GM23338 (cell line): ENCODE results near the gene CCDC124. TPM values are rescaled to one million over a fixed set of nuclear protein-coding genes. Genes with fewer than 3 reads are reported as not detected.

Source experiments
- ATAC-seq: fragments of 200-7000 bp; cut with Tn5 transposase; 3 replicates; pipeline ENCODE4 v1.9.1; 2020
- DNase-seq: peaks from one replicate; pipeline ENCODE4 v3.0.0-alpha.2; 2015; ENCODE audit warnings: low spot score
- H2AFZ ChIP-seq: fragments of 200-600 bp; sonication (generic); 2 replicates; pipeline ENCODE4 v1.8.0; 2016; ENCODE audit warnings: antibody characterized with exemption, mild to moderate bottlenecking, moderate library complexity
- H3F3A ChIP-seq: fragments of 200-600 bp; sonication (generic); replicated peaks from 2 replicates; pipeline ENCODE4 v1.8.0; 2017; ENCODE audit warnings: antibody characterized with exemption, mixed run types, low read depth
- H3K27ac ChIP-seq: fragments of 200-600 bp; sonication (generic); 2 replicates; pipeline ENCODE4 v1.6.1; 2016; ENCODE audit warnings: low read depth
- H3K27me3 ChIP-seq: fragments of 200-600 bp; sonication (generic); 2 replicates; pipeline ENCODE4 v1.8.0; 2016; ENCODE audit warnings: mild to moderate bottlenecking, mixed run types, moderate library complexity; ENCODE audit not compliant: insufficient read depth
- H3K36me3 ChIP-seq: fragments of 200-600 bp; sonication (generic); 2 replicates; pipeline ENCODE4 v1.8.0; 2016; ENCODE audit warnings: mild to moderate bottlenecking; ENCODE audit not compliant: insufficient read depth
- H3K4me1 ChIP-seq: fragments of 200-600 bp; sonication (generic); 2 replicates; pipeline ENCODE4 v1.8.0; 2016; ENCODE audit warnings: mild to moderate bottlenecking, moderate library complexity; ENCODE audit not compliant: insufficient read depth
- H3K4me2 ChIP-seq: fragments of 200-600 bp; sonication (generic); 2 replicates; pipeline ENCODE4 v1.7.1; 2017; ENCODE audit warnings: mixed run types
- H3K4me3 ChIP-seq: fragments of 200-600 bp; sonication (generic); 2 replicates; pipeline ENCODE4 v1.6.1; 2016; ENCODE audit warnings: mixed run types
- H3K79me2 ChIP-seq: fragments of 200-600 bp; sonication (generic); replicated peaks from 2 replicates; pipeline ENCODE4 v1.8.0; 2017; ENCODE audit warnings: mild to moderate bottlenecking; ENCODE audit not compliant: insufficient read depth
- H3K9me2 ChIP-seq: fragments of 200-600 bp; sonication (generic); 2 replicates; pipeline ENCODE4 v1.8.0; 2017; ENCODE audit not compliant: insufficient read depth
- H4K20me1 ChIP-seq: fragments of 200-600 bp; sonication (generic); replicated peaks from 2 replicates; pipeline ENCODE4 v1.8.0; 2017; ENCODE audit warnings: mild to moderate bottlenecking; ENCODE audit not compliant: insufficient read depth
- H3K27ac Mint-ChIP-seq: 2 replicates; pipeline ENCODE4 v1.8.0; 2020; ENCODE audit warnings: inconsistent platforms, mild to moderate bottlenecking, moderate library complexity, mixed read lengths
- H3K27me3 Mint-ChIP-seq: 3 replicates; pipeline ENCODE4 v1.8.0; 2022; ENCODE audit warnings: low read depth, mild to moderate bottlenecking, moderate library complexity, mixed read lengths, inconsistent platforms; ENCODE audit not compliant: insufficient read depth, poor library complexity
- H3K36me3 Mint-ChIP-seq: 3 replicates; pipeline ENCODE4 v1.8.0; 2021; ENCODE audit warnings: low read depth, mild to moderate bottlenecking, inconsistent platforms, moderate library complexity, mixed read lengths
- H3K4me1 Mint-ChIP-seq: 3 replicates; pipeline ENCODE4 v1.8.0; 2020; ENCODE audit warnings: mild to moderate bottlenecking, inconsistent platforms, mixed read lengths
- H3K4me3 Mint-ChIP-seq: 3 replicates; pipeline ENCODE4 v1.8.0; 2021; ENCODE audit warnings: moderate library complexity, mild to moderate bottlenecking, inconsistent platforms, mixed read lengths
- H3K9me3 Mint-ChIP-seq: 3 replicates; pipeline ENCODE4 v1.8.0; 2020; ENCODE audit warnings: moderate library complexity, mild to moderate bottlenecking, inconsistent platforms, mixed read lengths
- CREB1 ChIP-seq: fragments of 250-450 bp; sonication (Bioruptor Pico); IDR thresholded peaks from 2 replicates; pipeline ENCODE4 v1.5.0; 2020; ENCODE audit warnings: low read depth, mild to moderate bottlenecking, moderate library complexity
- ETS1 ChIP-seq: IDR thresholded peaks from 2 replicates; pipeline ENCODE4 v1.6.1; 2016; ENCODE audit warnings: antibody characterized with exemption
- EZH2 ChIP-seq: fragments of 200-600 bp; sonication (generic); IDR thresholded peaks from one replicate; pipeline ENCODE4 v1.8.0; 2017; ENCODE audit warnings: antibody characterized with exemption, mild to moderate bottlenecking, low read depth; ENCODE audit not compliant: unreplicated experiment
- EZH2phosphoT487 ChIP-seq: fragments of 200-600 bp; sonication (generic); IDR thresholded peaks from one replicate; pipeline ENCODE4 v1.8.1; 2018; ENCODE audit warnings: antibody characterized with exemption; ENCODE audit not compliant: unreplicated experiment
- JUNB ChIP-seq: IDR thresholded peaks from one replicate; pipeline ENCODE4 v1.6.1; 2016; ENCODE audit warnings: antibody characterized with exemption; ENCODE audit not compliant: unreplicated experiment
- NANOG ChIP-seq: IDR thresholded peaks from 2 replicates; pipeline ENCODE4 v1.6.1; 2016; ENCODE audit warnings: antibody characterized with exemption, borderline replicate concordance
- POLR2AphosphoS5 ChIP-seq: IDR thresholded peaks from 2 replicates; pipeline ENCODE4 v1.6.1; 2016; ENCODE audit warnings: antibody characterized with exemption, low read depth
- REST ChIP-seq: IDR thresholded peaks from one replicate; pipeline ENCODE4 v1.6.1; 2018; ENCODE audit warnings: antibody characterized with exemption; ENCODE audit not compliant: unreplicated experiment
- STAT1 ChIP-seq: IDR thresholded peaks from one replicate; pipeline ENCODE4 v1.6.1; 2016; ENCODE audit warnings: antibody characterized with exemption; ENCODE audit not compliant: unreplicated experiment
- ZNF114 ChIP-seq: fragments of 250-450 bp; sonication (Bioruptor Pico); IDR thresholded peaks from 2 replicates; pipeline ENCODE4 v1.5.0; 2020; ENCODE audit warnings: mild to moderate bottlenecking, moderate library complexity
- ZNF331 ChIP-seq: fragments of 250-450 bp; sonication (Bioruptor Pico); IDR thresholded peaks from 2 replicates; pipeline ENCODE4 v1.5.0; 2020; ENCODE audit warnings: low read depth, mild to moderate bottlenecking, moderate library complexity
- polyA plus RNA-seq: library from polyadenylated mRNA; unstranded; fragments of >200 nt; fragmentation: Nextera tagmentation; extraction: Ambion mirVana; gene quantifications from 2 replicates; pipeline ENCODE4 v1.2.1, GENCODE V29; 2016
- total RNA-seq: library from RNA; depleted of rRNA; stranded (reverse); fragments of >200 nt; shearing (Covaris generic); gene quantifications from 2 replicates; pipeline ENCODE4 v1.2.3, GENCODE V29; 2014
- TF ChIP-seq, protein P1 (sequence below), 2 experiments: fragments of 200-600 bp in 1 of 2; sonication (generic) in 1 of 2; conservative IDR thresholded peaks; 2 replicates each; pipeline versions ENCODE4 v1.5.1 to v1.6.1; 2016 to 2017; ENCODE audit warnings: antibody characterized with exemption in 2 of 2, low read depth in 2 of 2, mild to moderate bottlenecking in 2 of 2, moderate library complexity in 1 of 2
- TF ChIP-seq, protein P2 (sequence below): fragments of 250-450 bp; sonication (Bioruptor Pico); IDR thresholded peaks from 2 replicates; pipeline ENCODE4 v1.5.0; 2020; ENCODE audit warnings: mild to moderate bottlenecking, moderate library complexity

The CCDC124 gene
- total and polyA plus RNA-seq, 2 experiments from 2014 or later: 56.0 to 182 TPM

GRCh38 chr19:17937371-17937900 lies 4.6 kb downstream of the CCDC124 start:
- H3K79me2 ChIP-seq: peaks cover 10% of the 10 kb centered on the region
- H3F3A ChIP-seq: peaks cover 9% of the 10 kb centered on the region; the same call in 1 of the 2 replicates
- DNase-seq (no peak), ATAC-seq (no peak)
- Mint-ChIP-seq H3K9me3 (no peaks in the 10 kb centered on the region), H3K4me1 (peaks cover 11% of the 10 kb centered on the region), H3K36me3 (peaks cover 14% of the 10 kb centered on the region; the same call in 2 of the 3 replicates), H3K4me3 (no peak overlapping the region), H3K27me3 (peaks cover 18% of the 10 kb centered on the region), H3K27ac (no peak overlapping the region)
- H3K36me3 ChIP-seq: no peaks in the 10 kb centered on the region
- H3K9me2 ChIP-seq: no peaks in the 10 kb centered on the region
- no peaks in the 10 kb centered on the region for H3K4me1 ChIP-seq
- H3K4me2 ChIP-seq: no peak overlapping the region
- no peak for TF ChIP-seq ZNF331
- TF ChIP-seq JUNB: no peak
- TF ChIP-seq, protein P1, sequence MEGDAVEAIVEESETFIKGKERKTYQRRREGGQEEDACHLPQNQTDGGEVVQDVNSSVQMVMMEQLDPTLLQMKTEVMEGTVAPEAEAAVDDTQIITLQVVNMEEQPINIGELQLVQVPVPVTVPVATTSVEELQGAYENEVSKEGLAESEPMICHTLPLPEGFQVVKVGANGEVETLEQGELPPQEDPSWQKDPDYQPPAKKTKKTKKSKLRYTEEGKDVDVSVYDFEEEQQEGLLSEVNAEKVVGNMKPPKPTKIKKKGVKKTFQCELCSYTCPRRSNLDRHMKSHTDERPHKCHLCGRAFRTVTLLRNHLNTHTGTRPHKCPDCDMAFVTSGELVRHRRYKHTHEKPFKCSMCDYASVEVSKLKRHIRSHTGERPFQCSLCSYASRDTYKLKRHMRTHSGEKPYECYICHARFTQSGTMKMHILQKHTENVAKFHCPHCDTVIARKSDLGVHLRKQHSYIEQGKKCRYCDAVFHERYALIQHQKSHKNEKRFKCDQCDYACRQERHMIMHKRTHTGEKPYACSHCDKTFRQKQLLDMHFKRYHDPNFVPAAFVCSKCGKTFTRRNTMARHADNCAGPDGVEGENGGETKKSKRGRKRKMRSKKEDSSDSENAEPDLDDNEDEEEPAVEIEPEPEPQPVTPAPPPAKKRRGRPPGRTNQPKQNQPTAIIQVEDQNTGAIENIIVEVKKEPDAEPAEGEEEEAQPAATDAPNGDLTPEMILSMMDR (conservative IDR thresholded peaks at IDR 0.05; ENCODE audit: low read depth in 2 of 2): no peak
- TF ChIP-seq, protein P2, sequence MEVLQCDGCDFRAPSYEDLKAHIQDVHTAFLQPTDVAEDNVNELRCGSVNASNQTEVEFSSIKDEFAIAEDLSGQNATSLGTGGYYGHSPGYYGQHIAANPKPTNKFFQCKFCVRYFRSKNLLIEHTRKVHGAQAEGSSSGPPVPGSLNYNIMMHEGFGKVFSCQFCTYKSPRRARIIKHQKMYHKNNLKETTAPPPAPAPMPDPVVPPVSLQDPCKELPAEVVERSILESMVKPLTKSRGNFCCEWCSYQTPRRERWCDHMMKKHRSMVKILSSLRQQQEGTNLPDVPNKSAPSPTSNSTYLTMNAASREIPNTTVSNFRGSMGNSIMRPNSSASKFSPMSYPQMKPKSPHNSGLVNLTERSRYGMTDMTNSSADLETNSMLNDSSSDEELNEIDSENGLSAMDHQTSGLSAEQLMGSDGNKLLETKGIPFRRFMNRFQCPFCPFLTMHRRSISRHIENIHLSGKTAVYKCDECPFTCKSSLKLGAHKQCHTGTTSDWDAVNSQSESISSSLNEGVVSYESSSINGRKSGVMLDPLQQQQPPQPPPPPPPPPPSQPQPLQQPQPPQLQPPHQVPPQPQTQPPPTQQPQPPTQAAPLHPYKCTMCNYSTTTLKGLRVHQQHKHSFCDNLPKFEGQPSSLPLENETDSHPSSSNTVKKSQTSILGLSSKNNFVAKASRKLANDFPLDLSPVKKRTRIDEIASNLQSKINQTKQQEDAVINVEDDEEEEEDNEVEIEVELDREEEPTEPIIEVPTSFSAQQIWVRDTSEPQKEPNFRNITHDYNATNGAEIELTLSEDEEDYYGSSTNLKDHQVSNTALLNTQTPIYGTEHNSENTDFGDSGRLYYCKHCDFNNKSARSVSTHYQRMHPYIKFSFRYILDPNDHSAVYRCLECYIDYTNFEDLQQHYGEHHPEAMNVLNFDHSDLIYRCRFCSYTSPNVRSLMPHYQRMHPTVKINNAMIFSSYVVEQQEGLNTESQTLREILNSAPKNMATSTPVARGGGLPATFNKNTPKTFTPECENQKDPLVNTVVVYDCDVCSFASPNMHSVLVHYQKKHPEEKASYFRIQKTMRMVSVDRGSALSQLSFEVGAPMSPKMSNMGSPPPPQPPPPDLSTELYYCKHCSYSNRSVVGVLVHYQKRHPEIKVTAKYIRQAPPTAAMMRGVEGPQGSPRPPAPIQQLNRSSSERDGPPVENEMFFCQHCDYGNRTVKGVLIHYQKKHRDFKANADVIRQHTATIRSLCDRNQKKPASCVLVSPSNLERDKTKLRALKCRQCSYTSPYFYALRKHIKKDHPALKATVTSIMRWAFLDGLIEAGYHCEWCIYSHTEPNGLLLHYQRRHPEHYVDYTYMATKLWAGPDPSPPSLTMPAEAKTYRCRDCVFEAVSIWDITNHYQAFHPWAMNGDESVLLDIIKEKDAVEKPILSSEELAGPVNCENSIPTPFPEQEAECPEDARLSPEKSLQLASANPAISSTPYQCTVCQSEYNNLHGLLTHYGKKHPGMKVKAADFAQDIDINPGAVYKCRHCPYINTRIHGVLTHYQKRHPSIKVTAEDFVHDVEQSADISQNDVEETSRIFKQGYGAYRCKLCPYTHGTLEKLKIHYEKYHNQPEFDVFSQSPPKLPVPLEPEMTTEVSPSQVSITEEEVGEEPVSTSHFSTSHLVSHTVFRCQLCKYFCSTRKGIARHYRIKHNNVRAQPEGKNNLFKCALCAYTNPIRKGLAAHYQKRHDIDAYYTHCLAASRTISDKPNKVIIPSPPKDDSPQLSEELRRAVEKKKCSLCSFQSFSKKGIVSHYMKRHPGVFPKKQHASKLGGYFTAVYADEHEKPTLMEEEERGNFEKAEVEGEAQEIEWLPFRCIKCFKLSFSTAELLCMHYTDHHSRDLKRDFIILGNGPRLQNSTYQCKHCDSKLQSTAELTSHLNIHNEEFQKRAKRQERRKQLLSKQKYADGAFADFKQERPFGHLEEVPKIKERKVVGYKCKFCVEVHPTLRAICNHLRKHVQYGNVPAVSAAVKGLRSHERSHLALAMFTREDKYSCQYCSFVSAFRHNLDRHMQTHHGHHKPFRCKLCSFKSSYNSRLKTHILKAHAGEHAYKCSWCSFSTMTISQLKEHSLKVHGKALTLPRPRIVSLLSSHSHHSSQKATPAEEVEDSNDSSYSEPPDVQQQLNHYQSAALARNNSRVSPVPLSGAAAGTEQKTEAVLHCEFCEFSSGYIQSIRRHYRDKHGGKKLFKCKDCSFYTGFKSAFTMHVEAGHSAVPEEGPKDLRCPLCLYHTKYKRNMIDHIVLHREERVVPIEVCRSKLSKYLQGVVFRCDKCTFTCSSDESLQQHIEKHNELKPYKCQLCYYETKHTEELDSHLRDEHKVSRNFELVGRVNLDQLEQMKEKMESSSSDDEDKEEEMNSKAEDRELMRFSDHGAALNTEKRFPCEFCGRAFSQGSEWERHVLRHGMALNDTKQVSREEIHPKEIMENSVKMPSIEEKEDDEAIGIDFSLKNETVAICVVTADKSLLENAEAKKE: no peak
- no peak for TF ChIP-seq POLR2AphosphoS5
- TF ChIP-seq NANOG: no peak
- no peak for TF ChIP-seq ETS1
- TF ChIP-seq STAT1: no peak
- no peak for TF ChIP-seq EZH2
- TF ChIP-seq CREB1 (CRISPR knock-in tag): no peak
- no peak for TF ChIP-seq REST
- no peak for TF ChIP-seq ZNF114 (CRISPR knock-in tag)
- no peak for TF ChIP-seq EZH2phosphoT487
- 0 out of 2 replicates have a peak, but pooled peaks cover 3% of the 10 kb centered on the region for H4K20me1 ChIP-seq
- H3K4me3 ChIP-seq: no peak overlapping the region
- no peak overlapping the region for H3K27ac ChIP-seq
- H3K27me3 ChIP-seq: no peaks in the 10 kb centered on the region
- H2AFZ ChIP-seq: no peak overlapping the region
